ENCODE results near the gene KATNB1.

- TF ChIP-seq CTCF (IDR thresholded peaks at IDR 0.05; ENCODE audit: borderline replicate concordance, extremely low read depth, low read length, poor library complexity, severe bottlenecking), result no peak
- TF ChIP-seq EZH2 (IDR thresholded peaks at IDR 0.05; ENCODE audit: borderline replicate concordance, low read depth, low read length, severe bottlenecking), result no peak
Observed at GRCh38 chr16:57759131-57759530, 23.6 kb downstream of the KATNB1 start.

Measured in DND-41 (cell line).